Transverse colon (tissue), 4 donors: ENCODE results near the gene P2RY13. TPM values are rescaled to one million over a fixed set of nuclear protein-coding genes. Genes with fewer than 3 reads are reported as not detected.

Source experiments
- DNase-seq: peaks from one replicate; pipeline ENCODE4 v3.0.0-alpha.2; 2019
- H3K27ac ChIP-seq, 4 donors: fragments of 200-600 bp; sonication (generic); 2 replicates each; pipeline ENCODE4 v1.5.1; 2016 to 2018; ENCODE audit warnings: inconsistent platforms in 4 of 4
- H3K27me3 ChIP-seq: fragments of 200-600 bp; sonication (generic); 2 replicates; pipeline ENCODE4 v1.5.1; 2017; ENCODE audit warnings: inconsistent platforms
- H3K36me3 ChIP-seq, 4 donors: fragments of 200-600 bp; sonication (generic); 2 replicates each; pipeline ENCODE4 v1.5.1; 2017 to 2019; ENCODE audit warnings: inconsistent platforms in 4 of 4
- H3K4me1 ChIP-seq, 4 donors: fragments of 200-600 bp; sonication (generic); 2 replicates each; pipeline ENCODE4 v1.5.1; 2017 to 2020; ENCODE audit warnings: inconsistent platforms in 4 of 4
- H3K4me3 ChIP-seq, 4 donors: fragments of 200-600 bp; sonication (generic); 1 replicate in 1 of 4; 2 replicates in 3 of 4; pipeline versions ENCODE4 v1.5.1 to v1.6.1; 2017 to 2019; ENCODE audit warnings: inconsistent platforms in 4 of 4
- H3K9me3 ChIP-seq, 2 donors: fragments of 200-600 bp; sonication (generic); 2 replicates each; pipeline ENCODE4 v1.5.1; 2017 to 2019; ENCODE audit warnings: inconsistent platforms in 2 of 2
- CTCF ChIP-seq, 5 experiments: fragments of 200-600 bp in 3 of 5; fragments of 450-650 bp in 2 of 5; sonication (generic) in 3 of 5; IDR thresholded peaks; 1 replicate in 2 of 5; 2 replicates in 3 of 5; pipeline ENCODE4 v1.5.1; 2016 to 2017; ENCODE audit warnings: antibody characterized with exemption in 5 of 5, inconsistent platforms in 3 of 5, mild to moderate bottlenecking in 2 of 5, moderate library complexity in 1 of 5
- EP300 ChIP-seq: sonication (generic); formaldehyde crosslinking; IDR thresholded peaks from one replicate; pipeline ENCODE4 v1.6.1; 2017; ENCODE audit warnings: antibody characterized with exemption, low read depth
- POLR2A ChIP-seq: fragments of 450-650 bp; IDR thresholded peaks from one replicate; pipeline ENCODE4 v1.6.1; 2016; ENCODE audit warnings: antibody characterized with exemption, mild to moderate bottlenecking, moderate library complexity
- POLR2AphosphoS5 ChIP-seq, 3 donors: sonication (generic); formaldehyde crosslinking; IDR thresholded peaks; one replicate each; pipeline ENCODE4 v1.6.1; 2016; ENCODE audit warnings: antibody characterized with exemption in 3 of 3
- WGBS, 2 donors: methylation state at CpG; one replicate each; pipeline ENCODE4 v1.1.5; 2018; ENCODE audit warnings: low coverage in 1 of 2; 5-methylcytosine and 5-hydroxymethylcytosine counted together
- in situ Hi-C, 4 donors: fragments of 200-750 bp; cut with MboI; loops; one replicate each; pipeline versions ENCODE4 v1.15.0 to v1.15.1; 2017; ENCODE audit warnings: low sequenced_read_pairs in 3 of 4, low pct_ligation_motif_present in 1 of 4, low pct_unique_long_range_greater_than_20kb in 1 of 4
- intact Hi-C: fragments of 100-400 bp; cut with DNase I; formaldehyde crosslinking; loops from one replicate; pipeline ENCODE4 v1.15.1; 2023; ENCODE audit warnings: low total_unique reads
- total RNA-seq, 4 donors: library from RNA; depleted of rRNA; stranded (reverse); fragments of >200 nt; gene quantifications; one replicate each; pipeline ENCODE4 v1.1.0, GENCODE V29; 2016

P2RY13 gene
- total RNA-seq, 4 donors from 2014 or later = 0.40 to 1.4 (median 0.41) TPM; not detected in 1

GRCh38 chr3:151356794-151357462 lies 27.6 kb upstream of the P2RY13 start:
- Histone ChIP-seq H3K4me1 (no peaks in the 10 kb centered on the region), H3K27me3 (no peaks in the 10 kb centered on the region), H3K36me3 (no peaks in the 10 kb centered on the region), H3K9me3 (no peaks in the 10 kb centered on the region), H3K27ac (no peak overlapping the region), H3K4me3 (no peak overlapping the region)
- no peak for DNase-seq
- in situ Hi-C loops (no loop called here), intact Hi-C loops (no loop called here)
- 21 to 26% methylated on average over 2 of the region's 2 CpGs for WGBS, 2 donors
- TF ChIP-seq CTCF (IDR thresholded peaks at IDR 0.05) = no peak
- TF ChIP-seq POLR2A = no peak
- TF ChIP-seq EP300 = no peak
- no peak for TF ChIP-seq POLR2AphosphoS5 (IDR thresholded peaks at IDR 0.05)

- no peaks in the 10 kb centered on the region for H3K4me1 ChIP-seq
- H3K36me3 ChIP-seq = no peaks in the 10 kb centered on the region
- TF ChIP-seq POLR2A (no peak), CTCF (IDR thresholded peaks at IDR 0.05) (no peak), POLR2AphosphoS5 (IDR thresholded peaks at IDR 0.05) (no peak), EP300 (no peak)
- in situ Hi-C loops = no loop called here
- no peak overlapping the region for H3K4me3 ChIP-seq
- no peak for DNase-seq
- H3K27ac ChIP-seq = no peak overlapping the region
- H3K9me3 ChIP-seq = no peaks in the 10 kb centered on the region
- WGBS, 2 donors = 67 to 79% methylated on average over 4 of the region's 4 CpGs
- no peaks in the 10 kb centered on the region for H3K27me3 ChIP-seq
- intact Hi-C loops = no loop called here
These were observed 22.3 kb upstream of the P2RY13 start for GRCh38 chr3:151351648-151352047.

GRCh38 chr3:151351219-151351618 lies 21.9 kb upstream of the P2RY13 start:
- intact Hi-C loops = no loop called here
- H3K9me3 ChIP-seq = no peaks in the 10 kb centered on the region
- peaks cover 0 to 1% (median 0%) of the 10 kb centered on the region in 4 donors for H3K4me1 ChIP-seq
- H3K36me3 ChIP-seq = no peaks in the 10 kb centered on the region
- no peak for TF ChIP-seq POLR2A
- no peak for TF ChIP-seq POLR2AphosphoS5 (IDR thresholded peaks at IDR 0.05)
- TF ChIP-seq EP300 = no peak
- no peak for TF ChIP-seq CTCF (IDR thresholded peaks at IDR 0.05)
- H3K4me3 ChIP-seq = no peak overlapping the region
- H3K27ac ChIP-seq = no peak overlapping the region
- 93 to 100% methylated on average over 1 of the region's 1 CpG for WGBS, 2 donors
- DNase-seq = no peak
- no peaks in the 10 kb centered on the region for H3K27me3 ChIP-seq
- in situ Hi-C loops = no loop called here

- no peak for DNase-seq
- Histone ChIP-seq H3K4me1 (peaks cover 0 to 5% (median 0%) of the 10 kb centered on the region in 4 donors), H3K9me3 (no peaks in the 10 kb centered on the region), H3K27me3 (no peaks in the 10 kb centered on the region), H3K36me3 (no peaks in the 10 kb centered on the region), H3K27ac (no peak overlapping the region), H3K4me3 (no peak overlapping the region)
- intact Hi-C loops (no loop called here), in situ Hi-C loops (no loop called here)
- TF ChIP-seq POLR2A = no peak
- TF ChIP-seq CTCF (IDR thresholded peaks at IDR 0.05) = no peak
- no peak for TF ChIP-seq EP300
- no peak for TF ChIP-seq POLR2AphosphoS5 (IDR thresholded peaks at IDR 0.05)
- 73 to 76% methylated on average over 1 of the region's 1 CpG for WGBS, 2 donors
These were observed 21.3 kb upstream of the P2RY13 start for GRCh38 chr3:151350656-151351055.
